NCI-H446 (cell line): Measurements from ENCODE around the gene PAPPA2.

Experiments used
- DNase-seq, 2 experiments: peaks; one replicate each; lab custom pipeline; 2025; lab: John Stamatoyannopoulos, UW

Gene PAPPA2

DNA sequence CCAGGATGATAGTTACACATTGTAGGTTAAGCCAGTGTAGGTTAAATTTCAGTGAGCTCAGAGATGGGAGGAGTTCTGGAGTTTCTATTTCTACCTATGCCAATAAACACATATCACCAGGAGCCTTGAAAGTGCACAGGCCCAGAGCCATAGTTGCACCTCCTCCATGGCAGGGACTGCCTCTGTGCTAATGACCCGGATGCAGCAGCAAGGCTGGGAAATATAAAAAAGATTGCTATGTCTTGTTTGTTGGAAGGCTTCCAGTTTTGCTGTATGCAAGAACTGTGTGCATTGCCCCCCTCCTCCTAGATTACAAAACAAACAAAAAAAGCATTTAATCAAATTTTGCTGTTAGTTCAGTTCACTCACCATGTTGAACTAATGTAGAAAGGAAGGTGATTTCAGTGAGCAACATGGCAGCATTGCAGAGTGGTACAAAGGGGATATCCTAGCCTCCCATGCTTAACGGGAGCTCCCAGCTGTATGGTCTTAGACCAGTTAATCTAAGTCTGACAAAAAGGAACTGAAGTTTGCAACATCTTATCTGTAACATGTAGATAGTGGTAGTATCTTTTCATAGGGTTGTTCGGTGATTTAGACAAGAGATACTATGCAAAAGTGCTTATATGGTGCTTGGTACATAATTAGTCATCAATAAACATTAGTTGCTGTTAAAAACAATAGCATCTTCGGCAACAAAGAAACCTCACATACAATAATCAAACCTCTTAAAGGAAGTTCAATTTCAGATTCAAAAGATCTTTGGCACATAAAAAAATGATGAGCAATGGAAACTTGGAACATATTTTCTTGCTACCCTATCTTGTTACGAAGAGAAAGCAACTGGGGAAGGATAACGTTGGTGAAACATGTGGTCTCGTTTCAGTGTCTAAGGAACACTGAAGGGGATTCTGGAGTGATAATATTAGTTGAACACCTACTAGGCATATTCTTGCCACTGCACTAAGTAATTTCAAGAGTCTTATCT is 392.1 kb downstream of the PAPPA2 start:
- DNase-seq = no peak

DNA sequence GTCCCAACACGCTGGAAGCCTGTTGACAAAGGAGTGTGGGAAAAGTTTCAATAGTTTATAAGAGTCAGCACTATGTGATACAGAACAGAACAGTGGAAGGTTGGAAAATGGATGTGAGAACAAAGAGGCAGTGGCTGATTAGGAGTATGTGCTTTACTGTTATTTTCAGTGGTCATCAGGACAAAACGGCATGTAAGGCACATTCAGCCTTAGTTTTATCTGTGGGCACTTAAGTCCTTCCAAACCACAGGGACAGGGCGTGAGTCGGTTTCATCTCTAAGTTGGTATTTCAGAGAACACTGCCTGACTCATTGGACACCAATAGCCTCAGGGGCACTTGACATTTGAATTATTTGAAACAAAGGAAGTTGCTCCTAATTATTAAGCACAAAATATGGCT is 394.7 kb downstream of the PAPPA2 start:
- no peak for DNase-seq

DNA sequence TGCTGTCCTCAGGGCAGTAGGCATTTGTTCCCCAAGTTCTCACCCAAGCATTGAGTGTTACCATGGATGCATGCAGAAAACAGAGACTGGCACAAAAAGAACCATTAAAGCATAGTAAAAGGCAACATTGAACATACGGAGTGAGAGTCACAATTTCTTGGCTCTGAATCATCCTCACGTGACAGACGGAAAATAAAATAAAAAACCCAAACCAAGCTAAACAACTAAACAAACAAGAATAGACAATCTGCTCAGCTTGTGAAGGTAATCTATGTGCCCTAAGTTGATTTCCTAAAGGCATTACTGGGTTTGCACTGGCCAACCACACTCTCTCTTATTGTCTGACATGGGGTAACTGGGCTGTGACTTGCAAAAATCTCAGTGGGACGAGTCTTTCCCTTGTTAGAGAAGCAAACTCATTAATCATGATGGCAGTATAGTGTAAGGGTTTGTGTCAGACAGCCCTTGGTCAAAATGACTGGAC is 395.5 kb downstream of the PAPPA2 start:
- DNase-seq = no peak

DNA sequence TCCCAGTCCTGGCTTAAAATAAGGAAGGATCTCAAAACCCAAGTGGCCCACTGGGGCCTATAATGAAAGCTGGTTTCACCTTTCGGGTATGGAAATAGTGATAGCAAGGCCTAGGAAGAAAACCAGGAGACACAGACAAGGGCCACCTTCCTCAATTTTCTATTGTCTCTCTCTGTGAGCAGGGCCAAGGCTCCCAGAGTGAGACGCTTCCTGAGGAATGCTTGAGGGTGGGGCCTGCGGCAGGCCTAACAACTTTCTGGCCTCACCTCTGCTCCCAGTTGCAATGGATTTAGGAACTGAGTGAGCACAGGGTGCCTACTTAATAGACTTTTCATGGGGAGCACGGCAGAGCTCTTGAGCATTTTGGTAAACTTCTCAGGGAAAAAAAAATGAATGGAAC is 400.6 kb downstream of the PAPPA2 start:
- DNase-seq = no peak

DNA sequence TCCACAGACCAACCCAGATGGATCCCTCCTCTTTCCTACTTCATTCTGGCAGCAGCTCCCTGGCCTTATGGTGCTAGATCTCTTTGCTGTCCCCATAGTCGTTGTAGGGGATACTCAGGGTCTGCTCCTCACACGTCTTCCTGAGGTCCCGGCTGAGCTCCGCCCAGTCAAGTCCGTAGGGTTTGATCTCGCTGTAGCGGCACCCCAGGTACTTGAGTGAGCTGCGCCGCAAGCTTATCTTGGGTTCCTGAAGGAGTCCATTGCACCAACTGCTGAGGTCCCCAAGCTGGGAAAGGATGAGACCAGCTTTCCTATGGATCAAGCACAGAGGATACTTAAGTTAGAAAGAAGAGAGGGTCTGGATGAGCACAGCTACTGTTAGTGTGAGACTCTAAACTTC is 401.2 kb downstream of the PAPPA2 start:
- DNase-seq = no peak

DNA sequence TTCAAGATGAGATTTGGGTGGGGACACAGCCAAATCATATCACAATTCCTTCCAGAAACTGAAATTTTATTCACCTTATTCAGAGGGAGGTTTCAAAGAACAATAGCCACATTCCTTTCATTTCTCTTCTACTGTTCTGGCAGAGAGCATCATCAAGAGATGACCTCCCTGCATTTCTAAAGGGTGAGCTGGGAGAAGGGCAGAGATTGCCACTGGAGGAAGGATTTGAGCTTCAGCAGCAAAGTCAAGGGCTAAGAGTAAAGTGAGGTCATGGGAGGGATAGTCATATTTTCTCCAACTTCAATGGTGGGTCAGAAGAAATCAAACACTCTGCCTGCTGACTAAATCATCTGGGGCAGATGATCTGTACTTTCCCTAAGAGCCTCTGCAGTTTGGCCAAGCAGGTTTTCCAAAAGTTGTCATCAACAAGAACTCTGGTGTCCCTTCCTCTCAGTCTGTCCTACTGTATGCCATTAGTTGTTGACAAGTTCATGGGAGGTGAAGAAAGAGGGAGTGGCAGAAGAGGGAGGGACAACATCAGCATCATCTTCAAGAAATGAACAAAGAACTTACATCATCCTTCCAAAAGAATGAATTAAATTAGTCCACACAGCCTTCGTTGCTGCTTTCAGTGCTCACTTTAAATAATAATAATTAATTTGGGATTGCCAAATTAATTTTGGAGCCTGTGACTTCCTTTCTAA is 403.2 kb downstream of the PAPPA2 start:
- no peak for DNase-seq

DNA sequence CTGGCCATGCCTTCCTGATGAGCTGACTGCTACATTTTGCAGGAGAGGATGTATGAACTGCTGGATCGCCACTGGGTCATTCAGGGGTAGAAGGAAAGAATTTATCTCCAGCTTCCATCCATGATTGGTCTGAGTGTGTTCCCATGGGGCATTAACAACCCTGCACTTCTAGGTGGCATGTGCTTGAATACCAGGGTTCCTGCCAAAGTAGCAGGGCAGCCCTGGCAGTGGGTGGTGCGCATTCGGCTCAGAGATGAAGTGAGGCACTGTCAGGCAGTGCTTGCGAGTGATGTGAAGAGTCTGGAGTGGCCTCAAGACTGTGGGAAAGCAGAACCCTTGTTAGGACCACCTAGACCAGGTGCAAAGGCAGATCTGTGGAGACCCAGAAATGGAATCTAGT is 406.6 kb downstream of the PAPPA2 start:
- no peak for DNase-seq

DNA sequence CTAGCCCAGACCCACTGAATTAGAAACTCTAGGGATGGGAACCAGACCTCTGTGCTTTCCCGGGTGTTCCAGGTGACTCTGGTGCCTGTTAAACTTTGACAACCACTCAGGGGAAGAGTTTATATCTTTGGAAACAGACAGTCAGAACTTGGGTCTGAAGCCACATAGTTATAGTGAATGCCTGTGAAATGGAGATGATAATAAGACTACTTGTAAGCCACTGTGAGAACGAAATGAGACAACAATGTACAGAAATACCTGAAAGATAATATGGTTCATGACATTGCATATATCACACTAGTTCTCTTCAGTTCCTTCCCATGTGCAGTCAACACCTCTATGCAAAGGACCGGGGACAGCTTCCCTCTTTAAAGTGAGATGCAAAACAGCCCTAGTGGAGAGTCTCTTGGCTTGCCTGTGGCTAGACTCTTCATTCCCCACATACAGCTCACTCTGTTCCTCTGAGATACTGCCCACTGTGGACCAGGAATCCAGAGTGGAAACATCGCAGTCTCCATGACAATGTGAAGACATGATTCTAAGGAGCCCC is 414.1 kb downstream of the PAPPA2 start:
- DNase-seq = no peak

DNA sequence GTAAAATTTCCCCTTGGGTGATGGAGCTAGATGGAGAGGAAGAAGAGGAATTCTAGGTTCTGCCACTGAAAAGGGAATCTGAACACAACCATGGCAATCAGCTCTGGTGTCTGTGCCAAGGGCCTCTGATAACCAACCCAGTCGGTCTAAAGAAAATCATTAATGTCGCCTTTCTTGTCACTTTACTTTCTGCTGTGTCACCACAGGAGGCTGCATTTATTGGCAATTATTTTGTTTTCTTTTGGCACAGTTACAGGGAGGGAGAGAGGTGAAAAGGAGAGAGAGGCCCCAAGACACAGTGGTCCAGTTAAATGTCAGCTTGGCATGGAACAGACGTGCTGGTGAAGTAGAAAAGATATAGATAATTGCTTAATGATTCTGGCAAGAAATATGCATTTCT is 414.6 kb downstream of the PAPPA2 start:
- no peak for DNase-seq

DNA sequence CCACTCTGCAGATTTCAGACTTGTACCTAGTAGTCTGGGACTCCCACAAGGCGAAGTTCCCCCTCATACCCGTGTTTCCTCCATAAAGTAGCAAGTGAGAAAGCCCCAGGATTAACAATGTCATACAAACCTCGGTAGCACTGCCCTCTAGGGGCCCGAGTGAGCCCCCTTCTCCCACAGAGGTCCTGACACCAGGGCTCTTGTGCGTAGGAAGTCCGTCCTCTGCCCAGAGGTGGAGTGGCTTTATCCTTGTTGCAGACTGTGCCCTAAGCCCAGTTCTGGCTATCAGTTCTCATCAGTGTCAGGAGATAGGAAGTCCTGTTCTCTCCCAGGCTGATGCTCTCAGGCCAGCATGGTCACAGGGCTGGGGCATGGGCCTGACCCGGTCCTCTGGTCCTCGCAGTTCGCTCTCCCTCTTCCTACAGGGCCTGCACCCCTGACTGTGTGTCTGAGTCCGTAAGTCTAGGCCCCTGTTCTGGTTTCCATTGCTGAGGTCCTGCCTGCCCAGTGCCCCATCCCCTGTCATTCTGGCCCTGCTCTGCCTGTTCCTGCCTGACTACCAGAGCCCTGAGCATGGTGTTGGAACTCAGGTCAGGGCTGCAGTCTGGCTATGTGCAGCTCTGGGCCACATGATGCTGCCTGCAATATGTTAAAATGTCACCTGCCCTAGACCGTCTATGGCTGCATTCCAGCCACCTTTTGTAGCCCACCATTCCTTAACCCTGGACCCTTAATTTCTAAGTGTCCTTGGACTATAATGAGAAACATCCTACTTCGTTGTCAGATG is 416.0 kb downstream of the PAPPA2 start:
- DNase-seq = no peak

DNA sequence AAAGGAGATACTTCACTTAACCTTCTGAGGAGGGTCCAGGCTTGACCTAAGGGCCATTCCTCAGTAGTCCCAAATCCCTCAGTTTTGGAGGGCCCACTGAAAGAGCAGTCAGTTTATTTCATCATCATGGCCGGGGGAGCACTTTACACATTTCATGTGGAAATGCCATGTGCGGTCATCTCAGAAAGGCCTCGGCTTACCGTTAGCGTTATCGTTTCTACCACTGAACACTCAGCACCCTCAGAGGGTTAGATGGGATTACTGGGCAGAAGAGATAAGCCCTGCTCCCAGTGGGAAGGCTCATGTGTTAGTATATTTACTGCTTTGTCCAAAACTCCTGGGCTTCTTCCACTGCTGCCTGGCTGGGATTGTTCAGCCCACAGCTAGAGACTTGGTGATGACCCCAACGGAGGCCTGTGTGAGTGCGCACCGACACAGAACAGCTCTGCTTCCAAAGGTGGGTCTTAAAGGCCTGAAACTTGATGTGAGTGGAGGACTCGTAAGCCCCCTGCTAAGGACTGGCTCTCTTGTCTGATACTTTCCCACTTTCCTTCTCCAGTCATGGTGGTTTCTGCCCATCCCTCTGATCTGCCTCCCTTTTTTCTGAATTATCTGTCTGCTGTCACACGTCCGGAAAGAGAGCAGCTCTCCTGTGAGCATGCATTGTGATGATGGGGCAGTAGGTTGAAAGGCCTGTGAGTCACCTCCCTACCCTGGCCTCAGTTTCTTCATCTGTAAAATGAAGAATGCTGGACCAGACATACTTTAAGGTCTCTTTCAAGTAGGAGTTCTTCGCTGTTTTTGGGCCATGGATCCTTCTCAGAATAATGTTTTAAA is 417.0 kb downstream of the PAPPA2 start:
- DNase-seq = no peak

DNA sequence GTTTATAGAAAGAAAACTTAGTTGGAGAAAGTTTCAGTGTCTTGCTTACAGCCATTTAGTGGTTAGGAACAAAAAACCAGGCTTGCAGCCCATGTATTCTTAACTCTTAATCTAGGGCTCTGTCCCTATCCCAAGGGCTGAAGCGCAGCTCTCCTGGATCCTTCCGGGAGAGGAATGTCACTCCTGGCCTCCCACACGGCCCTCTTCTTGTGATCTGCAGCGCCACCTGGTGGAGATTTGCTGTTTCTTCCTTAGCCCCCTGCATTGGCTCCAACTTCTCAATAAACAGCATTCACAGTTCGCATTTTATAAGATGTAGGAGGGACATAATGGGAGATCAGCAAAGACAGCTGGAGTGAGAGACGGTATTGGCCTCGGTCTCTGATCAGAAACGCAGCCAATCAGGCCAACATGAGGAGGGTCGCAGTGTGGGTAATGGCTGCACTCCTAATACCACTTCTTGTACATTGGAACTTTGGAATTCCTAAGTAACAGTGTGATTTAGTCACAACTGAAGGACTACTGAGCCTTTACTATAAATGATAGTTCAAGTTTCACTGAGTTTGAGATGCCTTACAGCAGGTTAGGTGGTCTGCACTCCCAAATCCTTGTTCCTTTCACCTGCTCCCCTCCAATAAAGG is 418.1 kb downstream of the PAPPA2 start:
- peak; percentile 59 to 88 for DNase-seq

DNA sequence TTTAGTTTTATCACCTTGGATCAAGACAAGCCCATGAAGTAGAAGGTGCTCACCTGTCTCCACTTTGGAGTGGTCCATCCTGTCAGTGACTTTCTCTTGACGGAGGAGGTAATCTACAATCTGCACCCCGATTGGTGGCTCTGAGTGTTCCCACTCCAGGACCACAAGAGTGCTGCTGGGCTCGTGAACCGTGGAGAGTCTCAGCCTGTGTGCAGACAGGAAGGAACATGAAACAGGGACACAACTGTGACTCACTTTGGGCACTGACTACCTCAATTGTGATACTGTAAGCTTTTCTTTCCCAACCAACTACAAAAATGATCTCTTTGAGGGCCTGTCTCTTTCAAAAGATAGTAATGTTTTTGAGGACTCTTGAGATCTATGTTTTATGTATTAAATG is 421.3 kb downstream of the PAPPA2 start:
- no peak for DNase-seq

DNA sequence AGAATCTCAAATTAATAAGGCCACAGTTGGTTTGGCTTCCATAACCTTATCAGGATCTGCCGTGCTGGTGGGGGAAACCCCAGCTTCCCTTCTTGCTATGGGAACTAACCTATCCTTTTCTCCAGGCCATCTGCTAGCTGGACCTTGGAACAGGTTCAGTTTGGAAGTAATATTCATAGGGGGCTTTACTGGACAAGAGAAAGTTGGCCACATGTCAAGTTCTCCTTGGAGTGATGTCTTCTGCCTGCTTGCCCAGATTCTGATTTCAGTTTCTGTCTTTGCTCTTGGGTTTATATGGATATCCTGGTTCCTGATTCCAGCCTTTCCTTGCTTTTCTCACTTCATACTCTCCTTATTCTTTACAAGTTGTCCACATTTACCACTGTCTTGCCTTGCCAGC is 421.9 kb downstream of the PAPPA2 start:
- no peak for DNase-seq

DNA sequence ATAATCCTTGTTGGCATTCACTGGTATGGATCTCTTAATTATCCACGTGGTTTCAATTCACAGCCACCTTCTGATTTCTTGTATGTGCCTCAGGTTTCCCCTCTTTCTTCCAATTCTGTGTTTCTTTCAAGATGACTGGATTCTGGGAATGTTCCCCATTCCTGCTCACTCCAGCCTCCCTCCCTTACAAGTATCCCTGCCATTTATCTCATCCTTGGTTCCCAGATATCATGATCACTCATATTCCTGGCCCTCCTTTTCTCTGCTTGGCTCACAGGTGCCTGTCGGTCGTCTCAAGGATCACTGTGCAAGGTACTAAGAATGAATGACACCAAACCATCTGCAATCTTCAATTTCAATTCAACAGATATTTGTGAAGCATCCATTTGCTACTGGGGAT is 422.4 kb downstream of the PAPPA2 start:
- no peak for DNase-seq

DNA sequence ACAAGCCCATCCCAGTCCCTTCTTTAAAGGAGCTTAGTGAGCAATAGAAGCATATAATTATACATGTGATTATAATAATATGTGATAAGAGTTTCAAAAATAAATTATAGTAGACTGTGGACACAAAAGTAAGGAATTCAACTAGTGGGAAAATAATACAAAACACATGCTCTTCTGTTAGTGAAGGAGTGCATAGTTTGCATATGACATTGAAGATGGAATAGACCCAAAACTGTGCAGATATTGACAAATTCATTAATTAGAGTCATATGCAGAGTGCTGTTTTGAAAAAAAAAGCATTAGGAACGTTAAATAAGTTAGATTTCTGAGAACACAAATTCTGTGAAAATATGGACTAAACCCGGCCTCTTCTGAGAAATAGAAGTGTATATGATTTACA is 422.8 kb downstream of the PAPPA2 start:
- DNase-seq = no peak

DNA sequence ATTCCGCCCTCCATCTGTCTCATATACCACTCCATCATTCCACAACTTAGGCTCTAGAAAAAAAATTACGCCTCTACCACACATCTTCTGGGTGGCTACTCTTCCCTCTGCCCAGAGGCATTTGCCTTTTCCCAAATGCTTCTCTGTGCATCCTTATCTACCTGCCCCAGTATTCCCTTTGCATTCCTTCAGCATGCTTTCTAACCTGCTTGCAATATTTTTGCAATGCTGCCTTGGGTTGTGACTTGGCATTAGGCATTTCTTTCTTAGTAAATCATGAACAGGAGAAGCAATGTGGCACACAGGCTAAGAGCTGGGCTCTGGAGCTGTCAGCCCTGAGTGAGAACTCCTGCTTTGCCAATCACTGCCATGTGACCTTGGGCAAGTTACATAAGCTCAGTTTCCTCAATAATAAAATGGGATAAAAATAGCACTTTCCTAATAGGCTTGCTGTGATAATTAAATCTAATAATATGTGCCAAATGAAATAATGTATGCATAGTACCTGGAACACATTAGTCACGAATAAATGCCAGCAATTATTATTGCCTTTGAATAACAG is 425.6 kb downstream of the PAPPA2 start:
- DNase-seq = no peak

DNA sequence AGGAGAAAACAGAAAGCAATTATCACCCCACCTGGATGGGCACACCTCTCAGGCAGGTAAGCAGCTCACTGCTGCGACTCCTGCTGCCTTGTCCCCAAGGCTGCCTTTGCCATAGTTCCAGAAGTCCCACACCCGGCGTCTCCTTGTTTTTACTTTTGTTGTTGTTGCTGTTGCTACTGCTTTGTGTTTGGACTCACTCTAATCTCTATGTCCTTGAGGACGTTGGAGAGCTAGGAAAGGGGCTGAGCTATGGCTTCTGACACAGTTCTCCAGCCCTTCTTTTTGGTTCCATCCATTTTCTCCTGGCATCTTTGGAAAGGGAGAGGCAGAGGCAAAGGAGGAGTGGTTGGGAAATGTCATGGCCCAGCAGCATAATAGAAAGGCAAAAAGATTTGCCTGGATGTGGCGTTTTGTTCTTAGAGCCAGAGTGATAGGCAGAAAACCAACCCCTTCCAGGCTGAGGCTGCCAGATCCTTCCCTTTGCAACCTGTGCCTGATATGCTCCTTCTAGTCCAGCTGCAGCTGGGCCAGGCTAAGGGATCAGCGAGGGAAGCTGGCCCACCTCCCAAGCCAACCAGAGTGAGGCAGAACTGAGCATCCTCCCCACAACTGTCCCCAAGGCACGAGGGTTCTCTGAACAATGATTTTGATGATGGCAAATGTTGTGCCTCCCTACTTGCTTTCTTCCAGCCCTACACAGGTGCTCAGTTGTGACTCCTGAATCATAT is 430.8 kb downstream of the PAPPA2 start:
- no peak for DNase-seq

DNA sequence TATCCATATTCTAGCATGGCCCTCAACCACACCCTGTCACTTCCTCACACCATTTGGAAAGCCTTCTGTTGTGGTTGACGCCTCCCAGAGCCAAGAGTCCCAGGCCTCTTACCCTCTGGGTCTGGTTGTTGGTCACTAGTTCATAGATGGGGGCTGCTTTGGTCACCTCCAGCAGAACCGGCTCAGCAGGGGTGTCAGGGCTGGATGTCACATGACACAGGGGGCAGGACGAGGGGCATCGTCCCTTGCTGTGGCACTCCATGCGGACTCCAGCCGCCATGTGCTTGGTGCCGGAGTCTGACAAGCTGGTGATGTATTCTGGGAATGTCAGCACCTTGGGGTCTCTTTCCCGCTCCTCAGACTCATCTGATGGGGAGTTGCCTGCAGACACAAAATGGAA is 431.5 kb downstream of the PAPPA2 start:
- DNase-seq = no peak
